BE2C (cell line): Measurements from ENCODE around the gene COA7.

Experiments
- DNase-seq: peaks from one replicate; pipeline ENCODE4 v3.0.0-alpha.2; 2020
- H3K27me3 ChIP-seq: fragments of 250-450 bp; sonication (Bioruptor Pico); 2 replicates; pipeline ENCODE4 v1.5.1; 2020; ENCODE audit warnings: mild to moderate bottlenecking
- H3K36me3 ChIP-seq: fragments of 250-450 bp; sonication (Bioruptor Pico); 2 replicates; pipeline ENCODE4 v1.5.1; 2020; ENCODE audit warnings: mild to moderate bottlenecking
- H3K4me1 ChIP-seq: fragments of 250-450 bp; sonication (Bioruptor Pico); 2 replicates; pipeline ENCODE4 v1.5.1; 2020
- H3K4me3 ChIP-seq: 2 replicates; pipeline ENCODE4 v1.5.1; 2011; ENCODE audit warnings: low read depth, low read length
- H3K9me3 ChIP-seq: fragments of 250-450 bp; sonication (Bioruptor Pico); 2 replicates; pipeline ENCODE4 v1.5.1; 2020
- CTCF ChIP-seq: IDR thresholded peaks from 2 replicates; pipeline ENCODE4 v1.5.1; 2012; ENCODE audit warnings: mild to moderate bottlenecking, low read depth, low read length

Gene COA7

GRCh38 chr1:52637946-52638345, 60.2 kb downstream of the COA7 start:
- TF ChIP-seq CTCF, result no peak
- Histone ChIP-seq H3K4me1 (no peaks in the 10 kb centered on the region), H3K27me3 (peaks cover 5% of the 10 kb centered on the region), H3K4me3 (no peak overlapping the region), H3K36me3 (no peaks in the 10 kb centered on the region), H3K9me3 (no peaks in the 10 kb centered on the region; the same call in 1 of the 2 replicates)
- no peak for DNase-seq

DNA sequence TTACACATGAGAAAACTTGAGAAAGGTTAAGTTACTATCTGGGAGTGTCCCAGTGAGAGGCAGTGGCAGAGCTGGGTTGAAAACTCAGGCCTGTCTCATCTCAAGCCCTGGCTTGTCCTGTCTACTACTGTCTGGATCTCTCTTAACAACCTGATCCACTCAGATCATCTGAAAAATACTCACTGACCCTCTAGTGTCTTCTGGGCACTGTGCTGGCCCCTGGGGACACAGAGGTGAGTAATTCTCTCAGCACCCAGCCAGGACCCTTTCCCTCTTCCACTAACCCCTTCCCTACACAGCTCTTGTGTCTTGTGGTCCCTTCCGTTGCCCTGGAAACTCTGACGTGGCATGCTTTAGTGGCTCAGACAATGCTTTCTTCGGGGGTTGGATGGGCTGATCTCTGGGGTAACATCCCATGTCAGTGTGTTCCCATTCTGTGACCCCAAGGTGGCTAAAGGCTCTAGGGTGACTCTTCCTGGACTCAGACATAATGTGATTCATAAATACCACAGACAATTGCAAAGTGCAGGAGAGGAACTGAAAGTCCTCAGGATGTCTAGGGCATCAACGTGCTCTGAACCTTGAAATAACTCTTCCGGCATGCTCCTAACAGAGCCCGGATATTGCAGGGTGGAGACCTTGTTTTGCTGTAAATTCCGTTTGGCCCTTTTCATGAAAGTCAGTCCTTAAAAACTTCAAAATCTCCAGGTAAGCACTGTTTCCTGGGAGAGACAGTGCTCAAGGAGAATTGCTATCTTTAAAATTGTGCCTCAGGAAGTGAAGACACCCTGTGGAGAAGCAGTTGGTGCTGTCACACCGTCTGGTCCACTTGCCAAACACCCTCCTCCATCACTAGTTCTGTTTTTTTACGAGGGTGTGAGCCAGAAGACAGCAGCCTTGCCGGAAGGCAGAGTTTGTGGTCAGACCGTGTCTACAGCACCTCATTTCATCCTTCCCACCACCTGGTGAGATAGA, 61.1 kb downstream of the COA7 start:
- TF ChIP-seq CTCF, result no peak
- no peak for DNase-seq
- no peak overlapping the region for H3K4me3 ChIP-seq

DNA sequence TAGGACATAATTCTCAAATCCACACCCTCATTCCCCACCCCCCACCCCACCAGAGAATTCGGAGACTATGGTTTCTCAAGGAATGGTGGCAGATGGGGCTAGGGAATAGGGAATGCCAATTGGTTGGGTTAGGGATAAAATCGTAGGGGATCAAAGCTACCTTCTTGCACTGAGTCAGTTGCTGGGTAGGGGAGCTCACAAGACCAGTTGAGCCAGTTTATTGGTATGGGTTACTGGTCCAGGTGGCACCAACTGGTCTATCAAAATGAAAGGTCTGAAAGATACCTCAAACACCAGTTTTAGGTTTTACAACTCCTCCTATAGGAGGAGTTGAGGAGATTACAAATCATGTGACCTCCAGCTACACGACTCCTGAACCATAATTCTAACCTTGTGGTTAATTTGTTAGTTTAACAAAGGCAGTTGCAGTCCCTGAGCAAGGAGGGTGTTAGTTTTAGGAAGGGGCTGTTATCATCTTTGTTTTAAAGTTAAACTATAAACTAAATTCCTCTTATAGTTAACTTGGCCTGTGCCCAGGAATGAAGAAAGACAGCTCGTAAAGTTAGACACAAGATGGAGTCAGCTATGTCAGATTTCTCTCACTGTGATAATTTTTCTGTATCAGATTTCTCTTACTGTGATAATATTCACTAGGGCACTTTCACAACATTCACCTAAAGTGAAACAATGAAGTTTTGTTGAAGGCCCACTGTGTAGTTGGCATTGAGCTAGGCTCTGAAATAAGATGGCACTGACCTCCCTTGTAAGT, 62.6 kb downstream of the COA7 start:
- no peak for TF ChIP-seq CTCF
- H3K4me1 ChIP-seq, result no peaks in the 10 kb centered on the region
- no peak for DNase-seq

More for the DNA sequence above, 61.1 kb downstream of the COA7 start:
- Histone ChIP-seq H3K36me3 (no peaks in the 10 kb centered on the region), H3K4me1 (no peaks in the 10 kb centered on the region), H3K27me3 (peaks cover 5% of the 10 kb centered on the region), H3K9me3 (no peaks in the 10 kb centered on the region; the same call in 1 of the 2 replicates)

More for the DNA sequence above, 62.6 kb downstream of the COA7 start:
- Histone ChIP-seq H3K4me3 (no peak overlapping the region), H3K36me3 (no peaks in the 10 kb centered on the region), H3K9me3 (no peaks in the 10 kb centered on the region), H3K27me3 (peaks cover 5% of the 10 kb centered on the region)
